GM15510 (cell line): ENCODE results near the gene SNORC.

ENCODE experiments used
- POLR2A ChIP-seq: IDR thresholded peaks from 3 replicates; pipeline ENCODE4 v1.6.1; 2011; ENCODE audit warnings: borderline replicate concordance; ENCODE audit not compliant: insufficient read length; ENCODE audit errors: extremely low read depth

SNORC gene

GRCh38 chr2:232861353-232861752 lies 8.7 kb upstream of the SNORC start:
- no peak for TF ChIP-seq POLR2A

GRCh38 chr2:232863996-232864395 lies 6.1 kb upstream of the SNORC start:
- TF ChIP-seq POLR2A = no peak

- no peak for TF ChIP-seq POLR2A
These were observed 4.9 kb upstream of the SNORC start for GRCh38 chr2:232865165-232865564.

GRCh38 chr2:232866104-232866503 lies 4.0 kb upstream of the SNORC start:
- TF ChIP-seq POLR2A = no peak

GRCh38 chr2:232869138-232870017 lies 686 bp upstream of the SNORC start:
- TF ChIP-seq POLR2A = no peak

- no peak for TF ChIP-seq POLR2A
These were observed 805 bp downstream of the SNORC start for GRCh38 chr2:232870766-232871371.

- TF ChIP-seq POLR2A = no peak
These were observed 1.4 kb downstream of the SNORC start for GRCh38 chr2:232871418-232871834.

- no peak for TF ChIP-seq POLR2A
These were observed 2.0 kb downstream of the SNORC start for GRCh38 chr2:232871835-232872736.

- TF ChIP-seq POLR2A = no peak
These were observed 2.8 kb downstream of the SNORC start for GRCh38 chr2:232872826-232873225.

- no peak for TF ChIP-seq POLR2A
These were observed 3.3 kb downstream of the SNORC start for GRCh38 chr2:232873292-232873908.

- TF ChIP-seq POLR2A = no peak
These were observed 4.0 kb downstream of the SNORC start for GRCh38 chr2:232873909-232874641.

GRCh38 chr2:232874677-232875223 lies 4.7 kb downstream of the SNORC start:
- no peak for TF ChIP-seq POLR2A

- no peak for TF ChIP-seq POLR2A
These were observed 5.4 kb downstream of the SNORC start for GRCh38 chr2:232875256-232876121.

- no peak for TF ChIP-seq POLR2A
These were observed 6.3 kb downstream of the SNORC start for GRCh38 chr2:232876161-232876977.
